ENCODE results near the gene LMAN1L. TPM values are rescaled to one million over a fixed set of nuclear protein-coding genes. Genes with fewer than 3 reads are reported as not detected.
"Not testable (repeated sequence)": the region's sequence is repeated elsewhere in the genome, so short reads cannot be mapped to it uniquely, and the experiment has no call there.

Gene LMAN1L
- total RNA-seq, 2 donors from 2014 or later, result not detected

DNA sequence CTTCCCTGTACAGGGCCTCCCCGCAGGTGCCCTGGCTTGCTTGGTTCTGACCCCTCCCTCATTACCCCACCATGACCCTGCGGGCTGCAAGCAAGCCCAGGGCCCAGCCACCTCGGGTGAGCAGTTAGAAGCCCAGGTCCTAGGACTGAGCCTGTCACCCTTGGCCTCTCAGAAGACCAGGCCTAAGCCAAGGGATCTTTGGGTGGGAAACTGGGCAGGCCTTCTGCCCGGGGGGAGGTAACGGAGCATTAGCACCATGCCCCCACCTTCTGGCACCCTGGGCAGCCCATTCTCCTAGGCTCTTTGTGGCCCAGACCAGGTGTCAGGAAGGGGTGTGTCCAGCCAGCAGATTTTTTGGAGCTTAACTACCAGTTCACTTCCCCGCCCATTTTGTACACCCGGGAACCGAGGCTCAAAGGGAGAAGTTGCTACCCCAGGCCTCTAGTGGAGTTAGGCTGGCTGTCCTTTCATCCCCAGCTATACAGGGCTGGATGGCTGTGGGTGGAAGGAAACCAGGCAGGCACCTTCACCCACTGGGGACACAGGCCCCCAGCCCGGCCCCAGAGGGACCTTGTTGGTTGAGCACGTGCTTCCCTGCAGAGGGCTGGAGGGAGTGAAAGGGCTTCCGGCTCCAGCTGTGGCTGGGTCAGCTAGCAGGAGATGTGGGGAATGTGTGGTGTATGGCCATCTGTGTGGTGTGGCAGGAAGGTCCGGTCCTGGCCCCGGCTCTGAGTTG, 29.4 kb upstream of the LMAN1L start:
- ATAC-seq (ENCODE audit: insufficient number of reproducible peaks, low FRiP score, low read depth) (no peak), DNase-seq (ENCODE audit: low spot score) (no peak)
- Histone ChIP-seq H3K4me1 (ENCODE audit: control insufficient read depth in 1 of 2, low read depth in 2 of 2) (peaks cover 46 to 68% of the 10 kb centered on the region in 2 donors), H3K36me3 (no peaks in the 10 kb centered on the region), H3K4me3 (peak overlapping the region; percentile 88), H3K9me3 (no peaks in the 10 kb centered on the region), H3K27me3 (replicated peaks; ENCODE audit: insufficient read depth) (no peaks in the 10 kb centered on the region), H3K27ac (peak overlapping the region in 1 of 2 donors; percentile 48)
- no peak for TF ChIP-seq CTCF (IDR thresholded peaks at IDR 0.05)

GRCh38 chr15:74783808-74784175, 28.8 kb upstream of the LMAN1L start:
- H3K4me3 ChIP-seq, result peak overlapping the region; percentile 88
- no peaks in the 10 kb centered on the region for H3K36me3 ChIP-seq
- peaks cover 51 to 74% of the 10 kb centered on the region in 2 donors for H3K4me1 ChIP-seq (ENCODE audit: control insufficient read depth in 1 of 2, low read depth in 2 of 2)
- H3K27ac ChIP-seq, result peak overlapping the region in 1 of 2 donors; percentile 48
- H3K27me3 ChIP-seq (replicated peaks; ENCODE audit: insufficient read depth), result no peaks in the 10 kb centered on the region
- H3K9me3 ChIP-seq, result no peaks in the 10 kb centered on the region
- no peak for ATAC-seq (ENCODE audit: insufficient number of reproducible peaks, low FRiP score, low read depth)
- no peak for DNase-seq (ENCODE audit: low spot score)
- no peak for TF ChIP-seq CTCF (IDR thresholded peaks at IDR 0.05)

GRCh38 chr15:74784426-74785193, 28.0 kb upstream of the LMAN1L start:
- ATAC-seq (ENCODE audit: insufficient number of reproducible peaks, low FRiP score, low read depth), result no peak
- Histone ChIP-seq H3K9me3 (no peaks in the 10 kb centered on the region), H3K4me1 (ENCODE audit: control insufficient read depth in 1 of 2, low read depth in 2 of 2) (peaks cover 59 to 82% of the 10 kb centered on the region in 2 donors), H3K27me3 (replicated peaks; ENCODE audit: insufficient read depth) (no peaks in the 10 kb centered on the region), H3K27ac (peak overlapping the region in 1 of 2 donors; percentile 73), H3K36me3 (no peaks in the 10 kb centered on the region), H3K4me3 (peak overlapping the region; percentile 1)
- no peak for DNase-seq (ENCODE audit: low spot score)
- TF ChIP-seq CTCF (IDR thresholded peaks at IDR 0.05), result no peak

- DNase-seq (ENCODE audit: low spot score) (no peak), ATAC-seq (ENCODE audit: insufficient number of reproducible peaks, low FRiP score, low read depth) (no peak)
- Histone ChIP-seq H3K4me3 (peak overlapping the region; percentile 1), H3K9me3 (no peaks in the 10 kb centered on the region), H3K27me3 (replicated peaks; ENCODE audit: insufficient read depth) (no peaks in the 10 kb centered on the region), H3K36me3 (no peaks in the 10 kb centered on the region), H3K4me1 (ENCODE audit: control insufficient read depth in 1 of 2, low read depth in 2 of 2) (peaks cover 67 to 90% of the 10 kb centered on the region in 2 donors), H3K27ac (peak overlapping the region; percentile 58 to 73)
- TF ChIP-seq CTCF (IDR thresholded peaks at IDR 0.05), result no peak
These were observed 27.2 kb upstream of the LMAN1L start for GRCh38 chr15:74785194-74786032.

- Histone ChIP-seq H3K27ac (peak overlapping the region; percentile 58 to 73), H3K4me1 (ENCODE audit: control insufficient read depth in 1 of 2, low read depth in 2 of 2) (peaks cover 72 to 92% of the 10 kb centered on the region in 2 donors), H3K4me3 (peak overlapping the region; percentile 20)
- DNase-seq (ENCODE audit: low spot score); H3K27me3 ChIP-seq (replicated peaks; ENCODE audit: insufficient read depth); ATAC-seq (ENCODE audit: insufficient number of reproducible peaks, low FRiP score, low read depth); H3K9me3 ChIP-seq; H3K36me3 ChIP-seq: not testable (repeated sequence)
These were observed 26.6 kb upstream of the LMAN1L start for GRCh38 chr15:74786081-74786480.

Data from thoracic aorta (tissue), 2 donors.